ENCODE data around the gene ENDOV.

Gene ENDOV

GRCh38 chr17:80476877-80477646, 62.1 kb downstream of the ENDOV start:
- H2BK15ac ChIP-seq (ENCODE audit: low read depth, poor library complexity, severe bottlenecking): no peak overlapping the region
- H2BK5ac ChIP-seq (ENCODE audit: low read depth, low read length, poor library complexity, severe bottlenecking): no peak overlapping the region
- peaks cover 79 to 88% of the 10 kb centered on the region in 2 experiments for H3K27me3 ChIP-seq (ENCODE audit: control insufficient read depth in 1 of 2, insufficient read depth in 1 of 2, low read length in 2 of 2)
- H3K4me1 ChIP-seq (ENCODE audit: control insufficient read depth, insufficient read depth, low read depth, low read length): peaks cover 42% of the 10 kb centered on the region
- H3K14ac ChIP-seq (ENCODE audit: low read length in 2 of 2): no peak overlapping the region
- H3K4ac ChIP-seq (ENCODE audit: low read depth in 1 of 2, low read length in 2 of 2): no peak overlapping the region
- peak overlapping the region; percentile 30 for H3K4me2 ChIP-seq (ENCODE audit: low read length, poor library complexity, severe bottlenecking)
- no peak overlapping the region for H2AFZ ChIP-seq (ENCODE audit: low read depth, low read length)
- H3K9me3 ChIP-seq (ENCODE audit: control insufficient read depth, low read length): no peaks in the 10 kb centered on the region
- H3K4me3 ChIP-seq (ENCODE audit: insufficient read depth in 1 of 2, low read depth in 1 of 2, low read length in 2 of 2): peak overlapping the region in 1 of 2 experiments; percentile 29
- peak overlapping the region in 1 of 2 experiments; percentile 30 for H3K23ac ChIP-seq (ENCODE audit: low read length in 2 of 2)
- no peaks in the 10 kb centered on the region for H3K79me1 ChIP-seq (replicated peaks; ENCODE audit: low read length, poor library complexity, severe bottlenecking)
- DNase-seq: no peak
- H2AK5ac ChIP-seq (ENCODE audit: low read length, severe bottlenecking): no peak overlapping the region
- H3K36me3 ChIP-seq (ENCODE audit: control insufficient read depth in 1 of 2, insufficient read depth in 2 of 2, low read depth in 1 of 2, low read length in 2 of 2): no peaks in the 10 kb centered on the region
- no peak overlapping the region for H3K27ac ChIP-seq (ENCODE audit: low read length, poor library complexity, severe bottlenecking)
- H2BK120ac ChIP-seq (ENCODE audit: low read depth, low read length): no peak overlapping the region
- H3K9ac ChIP-seq (ENCODE audit: low read length): no peak overlapping the region
- no peak overlapping the region for H3K18ac ChIP-seq (ENCODE audit: low read depth in 1 of 2, low read length in 2 of 2)
- H4K91ac ChIP-seq (ENCODE audit: low read length): no peak overlapping the region
- H4K8ac ChIP-seq (ENCODE audit: low read length): peak overlapping the region; percentile 43
- H2BK12ac ChIP-seq (ENCODE audit: low read length in 2 of 2): no peak overlapping the region
- whole genome bisulfite sequencing: 8% methylated on average over 59 of the region's 84 CpGs

- H3K18ac ChIP-seq (ENCODE audit: low read depth in 1 of 2, low read length in 2 of 2): no peak overlapping the region
- peak overlapping the region; percentile 48 to 69 for H3K4me3 ChIP-seq (ENCODE audit: insufficient read depth in 1 of 2, low read depth in 1 of 2, low read length in 2 of 2)
- peak overlapping the region; percentile 8 for H3K9ac ChIP-seq (ENCODE audit: low read length)
- H2BK15ac ChIP-seq (ENCODE audit: low read depth, poor library complexity, severe bottlenecking): no peak overlapping the region
- H3K14ac ChIP-seq (ENCODE audit: low read length in 2 of 2): no peak overlapping the region
- peak overlapping the region in 1 of 2 experiments; percentile 29 for H2BK12ac ChIP-seq (ENCODE audit: low read length in 2 of 2)
- H4K91ac ChIP-seq (ENCODE audit: low read length): no peak overlapping the region
- H3K79me1 ChIP-seq (replicated peaks; ENCODE audit: low read length, poor library complexity, severe bottlenecking): no peaks in the 10 kb centered on the region
- no peak overlapping the region for H3K27ac ChIP-seq (ENCODE audit: low read length, poor library complexity, severe bottlenecking)
- no peak overlapping the region for H2BK5ac ChIP-seq (ENCODE audit: low read depth, low read length, poor library complexity, severe bottlenecking)
- H2AFZ ChIP-seq (ENCODE audit: low read depth, low read length): no peak overlapping the region
- H3K36me3 ChIP-seq (ENCODE audit: control insufficient read depth in 1 of 2, insufficient read depth in 2 of 2, low read depth in 1 of 2, low read length in 2 of 2): no peaks in the 10 kb centered on the region
- no peak overlapping the region for H3K4ac ChIP-seq (ENCODE audit: low read depth in 1 of 2, low read length in 2 of 2)
- H3K9me3 ChIP-seq (ENCODE audit: control insufficient read depth, low read length): no peaks in the 10 kb centered on the region
- no peak overlapping the region for H3K23ac ChIP-seq (ENCODE audit: low read length in 2 of 2)
- H3K4me1 ChIP-seq (ENCODE audit: control insufficient read depth, insufficient read depth, low read depth, low read length): peaks cover 42% of the 10 kb centered on the region
- peak; percentile 59 for DNase-seq
- H2AK5ac ChIP-seq (ENCODE audit: low read length, severe bottlenecking): no peak overlapping the region
- peak overlapping the region; percentile 67 for H3K4me2 ChIP-seq (ENCODE audit: low read length, poor library complexity, severe bottlenecking)
- no peak overlapping the region for H2BK120ac ChIP-seq (ENCODE audit: low read depth, low read length)
- H4K8ac ChIP-seq (ENCODE audit: low read length): peak overlapping the region; percentile 75
- H3K27me3 ChIP-seq (ENCODE audit: control insufficient read depth in 1 of 2, insufficient read depth in 1 of 2, low read length in 2 of 2): peaks cover 79 to 88% of the 10 kb centered on the region in 2 experiments
- WGBS: 6% methylated on average over 66 of the region's 103 CpGs
Measured at GRCh38 chr17:80477647-80478478, 62.9 kb downstream of the ENDOV start.

- WGBS: 9% methylated on average over 49 of the region's 51 CpGs
- no peak overlapping the region for H3K18ac ChIP-seq (ENCODE audit: low read depth in 1 of 2, low read length in 2 of 2)
- peak overlapping the region in 1 of 2 experiments; percentile 29 for H2BK12ac ChIP-seq (ENCODE audit: low read length in 2 of 2)
- peak overlapping the region in 1 of 2 experiments; percentile 69 for H3K4me3 ChIP-seq (ENCODE audit: insufficient read depth in 1 of 2, low read depth in 1 of 2, low read length in 2 of 2)
- peak overlapping the region; percentile 8 for H3K9ac ChIP-seq (ENCODE audit: low read length)
- H3K4me2 ChIP-seq (ENCODE audit: low read length, poor library complexity, severe bottlenecking): peak overlapping the region; percentile 67
- H3K4ac ChIP-seq (ENCODE audit: low read depth in 1 of 2, low read length in 2 of 2): no peak overlapping the region
- H3K23ac ChIP-seq (ENCODE audit: low read length in 2 of 2): peak overlapping the region in 1 of 2 experiments; percentile 67
- H4K8ac ChIP-seq (ENCODE audit: low read length): peak overlapping the region; percentile 75
- H3K4me1 ChIP-seq (ENCODE audit: control insufficient read depth, insufficient read depth, low read depth, low read length): peaks cover 44% of the 10 kb centered on the region
- peaks cover 79 to 88% of the 10 kb centered on the region in 2 experiments for H3K27me3 ChIP-seq (ENCODE audit: control insufficient read depth in 1 of 2, insufficient read depth in 1 of 2, low read length in 2 of 2)
- no peaks in the 10 kb centered on the region for H3K9me3 ChIP-seq (ENCODE audit: control insufficient read depth, low read length)
- no peak overlapping the region for H2BK15ac ChIP-seq (ENCODE audit: low read depth, poor library complexity, severe bottlenecking)
- no peaks in the 10 kb centered on the region for H3K36me3 ChIP-seq (ENCODE audit: control insufficient read depth in 1 of 2, insufficient read depth in 2 of 2, low read depth in 1 of 2, low read length in 2 of 2)
- no peaks in the 10 kb centered on the region for H3K79me1 ChIP-seq (replicated peaks; ENCODE audit: low read length, poor library complexity, severe bottlenecking)
- no peak overlapping the region for H3K27ac ChIP-seq (ENCODE audit: low read length, poor library complexity, severe bottlenecking)
- no peak overlapping the region for H4K91ac ChIP-seq (ENCODE audit: low read length)
- DNase-seq: no peak
- no peak overlapping the region for H2BK120ac ChIP-seq (ENCODE audit: low read depth, low read length)
- H3K14ac ChIP-seq (ENCODE audit: low read length in 2 of 2): no peak overlapping the region
- no peak overlapping the region for H2AFZ ChIP-seq (ENCODE audit: low read depth, low read length)
- no peak overlapping the region for H2AK5ac ChIP-seq (ENCODE audit: low read length, severe bottlenecking)
- no peak overlapping the region for H2BK5ac ChIP-seq (ENCODE audit: low read depth, low read length, poor library complexity, severe bottlenecking)
Measured at GRCh38 chr17:80478487-80479245, 63.7 kb downstream of the ENDOV start.
